Body of pancreas (tissue), 4 donors: Measurements from ENCODE around the gene DYNLL2.

Experiments used
- POLR2A ChIP-seq, 3 donors: fragments of 450-650 bp; IDR thresholded peaks; one replicate each; pipeline ENCODE4 v1.6.1; 2016; ENCODE audit warnings: antibody characterized with exemption in 3 of 3, mild to moderate bottlenecking in 2 of 3
- TF ChIP-seq, protein P1 (sequence below), 7 experiments: fragments of 450-650 bp in 4 of 7; fragments of 200-600 bp in 3 of 7; sonication (generic) in 3 of 7; IDR thresholded peaks; one replicate each; pipeline ENCODE4 v1.5.1; 2016 to 2019; ENCODE audit warnings: antibody characterized with exemption in 7 of 7

DNA sequence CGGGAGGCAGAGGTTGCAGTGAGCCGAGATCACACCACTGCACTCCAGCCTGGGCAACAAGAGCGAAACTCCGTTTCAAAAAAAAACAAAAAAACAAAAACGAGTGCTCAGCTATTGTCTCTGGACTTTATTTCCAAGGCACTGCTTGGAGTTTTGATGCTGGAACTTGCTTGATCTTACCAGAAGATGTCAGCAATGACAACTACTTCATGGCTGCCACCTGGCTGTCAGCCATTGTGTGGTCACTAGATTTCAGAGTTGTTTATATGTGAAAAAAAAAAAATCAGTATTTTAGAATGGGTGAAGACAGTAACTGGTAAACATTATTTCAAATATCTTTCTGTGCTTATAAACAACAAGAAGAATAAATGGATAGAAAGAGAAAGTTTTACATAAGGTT lies 38.7 kb downstream of the DYNLL2 start:
- TF ChIP-seq, protein P1, sequence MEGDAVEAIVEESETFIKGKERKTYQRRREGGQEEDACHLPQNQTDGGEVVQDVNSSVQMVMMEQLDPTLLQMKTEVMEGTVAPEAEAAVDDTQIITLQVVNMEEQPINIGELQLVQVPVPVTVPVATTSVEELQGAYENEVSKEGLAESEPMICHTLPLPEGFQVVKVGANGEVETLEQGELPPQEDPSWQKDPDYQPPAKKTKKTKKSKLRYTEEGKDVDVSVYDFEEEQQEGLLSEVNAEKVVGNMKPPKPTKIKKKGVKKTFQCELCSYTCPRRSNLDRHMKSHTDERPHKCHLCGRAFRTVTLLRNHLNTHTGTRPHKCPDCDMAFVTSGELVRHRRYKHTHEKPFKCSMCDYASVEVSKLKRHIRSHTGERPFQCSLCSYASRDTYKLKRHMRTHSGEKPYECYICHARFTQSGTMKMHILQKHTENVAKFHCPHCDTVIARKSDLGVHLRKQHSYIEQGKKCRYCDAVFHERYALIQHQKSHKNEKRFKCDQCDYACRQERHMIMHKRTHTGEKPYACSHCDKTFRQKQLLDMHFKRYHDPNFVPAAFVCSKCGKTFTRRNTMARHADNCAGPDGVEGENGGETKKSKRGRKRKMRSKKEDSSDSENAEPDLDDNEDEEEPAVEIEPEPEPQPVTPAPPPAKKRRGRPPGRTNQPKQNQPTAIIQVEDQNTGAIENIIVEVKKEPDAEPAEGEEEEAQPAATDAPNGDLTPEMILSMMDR (IDR thresholded peaks at IDR 0.05): no peak
- no peak for TF ChIP-seq POLR2A (IDR thresholded peaks at IDR 0.05)
